K562 (cell line): ENCODE data around the gene PHKG2. TPM values are rescaled to one million over a fixed set of nuclear protein-coding genes. Genes with fewer than 3 reads are reported as not detected.

Experiments used
- ATAC-seq: fragments of 200-7000 bp; cut with Tn5 transposase; 3 replicates; pipeline ENCODE4 v1.9.1; 2020; ENCODE audit warnings: moderate library complexity
- BruUV-seq: library from RNA; stranded (reverse); fragments of 400-500 nt; replicated peaks from 2 replicates; lab custom pipeline; 2021; lab: Mats Ljungman, UMichigan
- CTCF ChIA-PET: fragments of 300-600 bp; formaldehyde crosslinking; extraction: SDS; loops from one replicate; lab custom pipeline; 2021; ENCODE audit warnings: low intra/inter-chr PET ratio; lab: Yijun Ruan, JAX
- POLR2A ChIA-PET: fragments of 300-600, 350-650 bp; sonication (Branson Sonifier 250); formaldehyde crosslinking; extraction: SDS; loops from one replicate; lab custom pipeline; 2021; ENCODE audit warnings: antibody characterized with exemption, inconsistent platforms; lab: Yijun Ruan, JAX
- DNase-seq, 4 experiments: peaks; one replicate each; pipeline versions ENCODE4 v3.0.0 to v3.0.0-alpha.2; 2011 to 2018; ENCODE audit warnings: low spot score in 3 of 4, mixed read lengths in 3 of 4; ENCODE audit errors: extremely low read depth in 1 of 4
- FAIRE-seq: peaks from 2 replicates; lab custom pipeline; 2011; peaks lifted over from hg19 to GRCh38; lab: Jason Lieb, UNC
- H2AFZ ChIP-seq: 2 replicates; pipeline ENCODE4 v1.6.0; 2011; ENCODE audit warnings: low read depth, low read length, control low read depth, inconsistent platforms
- H3K27ac ChIP-seq: fragments of 200-600 bp; 3 replicates; pipeline ENCODE4 v1.8.0; 2011; ENCODE audit warnings: low read depth, mild to moderate bottlenecking, control low read depth, inconsistent platforms, low read length, moderate library complexity, mixed read lengths; ENCODE audit errors: extremely low read depth
- H3K27me3 ChIP-seq, 2 experiments: fragments of 300-600 bp in 1 of 2; 2 replicates in 1 of 2; 3 replicates in 1 of 2; pipeline versions ENCODE4 v1.6.0 to v1.8.0; 2011; ENCODE audit warnings: inconsistent platforms in 2 of 2, low read length in 2 of 2, mild to moderate bottlenecking in 1 of 2, mixed read lengths in 1 of 2, moderate library complexity in 1 of 2; ENCODE audit not compliant: control insufficient read depth in 2 of 2, insufficient read depth in 2 of 2
- H3K36me3 ChIP-seq: fragments of 300-600 bp; 3 replicates; pipeline ENCODE4 v1.8.0; 2011; ENCODE audit warnings: mild to moderate bottlenecking, low read length, inconsistent platforms; ENCODE audit not compliant: control insufficient read depth, insufficient read depth
- H3K4me1 ChIP-seq, 2 experiments: fragments of 200-600 bp in 1 of 2; replicated peaks in 1 of 2; 2 replicates in 1 of 2; 3 replicates in 1 of 2; pipeline versions ENCODE4 v1.5.1 to v1.8.0; 2011; ENCODE audit warnings: inconsistent platforms in 2 of 2, low read length in 2 of 2, mild to moderate bottlenecking in 1 of 2, mixed read lengths in 1 of 2, moderate library complexity in 1 of 2; ENCODE audit not compliant: control insufficient read depth in 2 of 2, insufficient read depth in 2 of 2
- H3K4me2 ChIP-seq: 2 replicates; pipeline ENCODE4 v1.6.1; 2011; ENCODE audit warnings: low read length, control low read depth, inconsistent platforms, mixed read lengths; ENCODE audit not compliant: insufficient read depth
- H3K4me3 ChIP-seq: fragments of 200-600 bp; sonication (generic), shearing (Covaris generic); 2 replicates; pipeline ENCODE4 v1.5.1; 2016; ENCODE audit warnings: control low read depth, inconsistent platforms
- H3K79me2 ChIP-seq: fragments of 200-600 bp; 3 replicates; pipeline ENCODE4 v1.8.0; 2011; ENCODE audit warnings: low read length, inconsistent platforms; ENCODE audit not compliant: control insufficient read depth, insufficient read depth
- H3K9ac ChIP-seq, 2 experiments: 2 replicates each; pipeline versions ENCODE4 v1.6.0 to v1.6.1; 2011; ENCODE audit warnings: low read depth in 2 of 2, low read length in 2 of 2, control low read depth in 1 of 2, inconsistent platforms in 1 of 2, mild to moderate bottlenecking in 1 of 2, mixed read lengths in 1 of 2; ENCODE audit not compliant: insufficient read depth in 1 of 2
- H3K9me1 ChIP-seq: one replicate; pipeline ENCODE4 v1.6.0; 2011; ENCODE audit warnings: inconsistent platforms, mild to moderate bottlenecking, low read length, moderate library complexity; ENCODE audit not compliant: control insufficient read depth, insufficient read depth
- H3K9me3 ChIP-seq: replicated peaks from 2 replicates; pipeline ENCODE4 v1.5.1; 2011; ENCODE audit warnings: low read depth, low read length, inconsistent platforms; ENCODE audit not compliant: control insufficient read depth, insufficient read depth
- H4K20me1 ChIP-seq: replicated peaks from 2 replicates; pipeline ENCODE4 v1.6.1; 2011; ENCODE audit warnings: low read length, inconsistent platforms, mixed read lengths; ENCODE audit not compliant: control insufficient read depth, insufficient read depth
- POLR2A ChIP-seq: fragments of 450-650 bp; conservative IDR thresholded peaks from 2 replicates; pipeline ENCODE4 v1.6.1; 2016
- POLR2B ChIP-seq: fragments of 450-650 bp; IDR thresholded peaks from 2 replicates; pipeline ENCODE4 v1.6.1; 2018; ENCODE audit warnings: low read depth; ENCODE audit not compliant: partially characterized antibody
- WGBS: fragments of 100-300 bp; shearing (Covaris generic); methylation state at CpG from one replicate; pipeline ENCODE4 v1.1.6; 2016; ENCODE audit warnings: low coverage, mixed read lengths; ENCODE audit not compliant: insufficient coverage; ENCODE audit errors: missing lambda C conversion rate; 5-methylcytosine and 5-hydroxymethylcytosine counted together
- in situ Hi-C: fragments of 300-500 bp; cut with MboI; formaldehyde crosslinking; loops from 4 replicates; pipeline ENCODE4 v1.15.0; 2018; ENCODE audit warnings: inconsistent platforms, mixed read lengths
- intact Hi-C: fragments of 100-400 bp; cut with micrococcal nuclease; formaldehyde crosslinking; loops from 2 replicates; pipeline ENCODE4 v1.14.2; 2022
- polyA plus RNA-seq, 8 experiments: library from polyadenylated mRNA; depleted of rRNA in 4 of 8; stranded (reverse) in 5 of 8; unstranded in 3 of 8; fragments of >200 nt; fragmentation: Nextera tagmentation in 2 of 8; fragmentation: Illumina TruSeq in 1 of 8; extraction: Ambion mirVana in 2 of 8; extraction: Trizol in 1 of 8; gene quantifications; 2 replicates each; pipeline versions ENCODE4 v1.2.1 to v1.2.3, GENCODE V29; 2011 to 2014; ENCODE audit warnings: inconsistent platforms in 1 of 8, missing spikeins in 1 of 8
- total RNA-seq, 7 experiments: library from RNA; depleted of rRNA in 6 of 7; stranded (reverse); fragments of >200 nt in 6 of 7; fragmentation: Illumina TruSeq in 2 of 7; extraction: Trizol in 2 of 7; gene quantifications; 2 replicates each; pipeline versions ENCODE4 v1.2.1 to v1.2.3, GENCODE V29; 2011 to 2021; ENCODE audit warnings: low replicate concordance in 1 of 7
- TF ChIP-seq, protein P1 (sequence below), 2 experiments: fragments of 450-650 bp in 1 of 2; IDR thresholded peaks; 2 replicates each; pipeline ENCODE4 v1.6.1; 2011 to 2017; ENCODE audit warnings: low read depth in 2 of 2, antibody characterized with exemption in 1 of 2, borderline replicate concordance in 1 of 2, low read length in 1 of 2, mild to moderate bottlenecking in 1 of 2, mixed read lengths in 1 of 2; ENCODE audit not compliant: control insufficient read depth in 1 of 2

PHKG2 gene
- total and polyA plus RNA-seq, 9 of the 15 experiments (the other 6 are each of a cell fraction or from before 2014, with no cell fraction given): 5.8 to 54.2 (median 30.7) TPM

DNA sequence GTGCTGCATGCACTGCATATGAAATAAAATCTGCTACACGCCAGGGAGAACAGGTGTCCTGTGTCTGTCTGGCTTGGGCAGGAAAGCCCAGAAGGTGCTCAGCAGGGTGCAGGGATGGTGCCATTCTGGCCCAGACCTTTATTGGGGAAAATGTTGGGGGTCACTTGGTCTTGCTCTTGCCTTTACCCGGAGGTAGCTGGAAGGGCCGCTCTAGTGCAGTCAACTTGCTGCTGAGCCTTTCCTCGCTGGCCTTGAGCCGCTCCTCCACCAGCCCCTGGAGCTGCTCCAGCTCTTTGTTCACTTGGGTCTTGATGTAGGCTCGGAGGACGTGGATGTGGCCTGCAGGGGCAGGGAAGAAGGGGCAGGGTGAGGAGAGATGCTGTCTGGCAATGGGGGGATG is 9.1 kb downstream of the PHKG2 start:
- Histone ChIP-seq H3K9ac (peak overlapping the region in 1 of 2 experiments; percentile 36; a peak in 2 of 4 replicates), H4K20me1 (no peaks in the 10 kb centered on the region), H3K9me3 (no peaks in the 10 kb centered on the region), H3K4me3 (no peak overlapping the region), H3K27me3 (no peaks in the 10 kb centered on the region), H3K4me2 (no peak overlapping the region), H2AFZ (no peak overlapping the region), H3K36me3 (peaks cover 74% of the 10 kb centered on the region), H3K79me2 (peaks cover 19% of the 10 kb centered on the region), H3K27ac (no peak overlapping the region), H3K4me1 (peaks cover 8 to 24% of the 10 kb centered on the region in 2 experiments; a peak in 3 of 5 replicates), H3K9me1 (no peaks in the 10 kb centered on the region)
- 89% methylated on average over 7 of the region's 7 CpGs for WGBS
- no peak for FAIRE-seq
- BruUV-seq: no TSS peak
- no peak for DNase-seq
- ChIA-PET CTCF (no interaction called here), POLR2A (interaction anchor here (0.6 to 2.0 kb wide), 5 partner anchors 9 to 164 kb away, joined by 3 to 9 read pairs (median 3); partner anchors contain the start of gene PHKG2)
- TF ChIP-seq, protein P1, sequence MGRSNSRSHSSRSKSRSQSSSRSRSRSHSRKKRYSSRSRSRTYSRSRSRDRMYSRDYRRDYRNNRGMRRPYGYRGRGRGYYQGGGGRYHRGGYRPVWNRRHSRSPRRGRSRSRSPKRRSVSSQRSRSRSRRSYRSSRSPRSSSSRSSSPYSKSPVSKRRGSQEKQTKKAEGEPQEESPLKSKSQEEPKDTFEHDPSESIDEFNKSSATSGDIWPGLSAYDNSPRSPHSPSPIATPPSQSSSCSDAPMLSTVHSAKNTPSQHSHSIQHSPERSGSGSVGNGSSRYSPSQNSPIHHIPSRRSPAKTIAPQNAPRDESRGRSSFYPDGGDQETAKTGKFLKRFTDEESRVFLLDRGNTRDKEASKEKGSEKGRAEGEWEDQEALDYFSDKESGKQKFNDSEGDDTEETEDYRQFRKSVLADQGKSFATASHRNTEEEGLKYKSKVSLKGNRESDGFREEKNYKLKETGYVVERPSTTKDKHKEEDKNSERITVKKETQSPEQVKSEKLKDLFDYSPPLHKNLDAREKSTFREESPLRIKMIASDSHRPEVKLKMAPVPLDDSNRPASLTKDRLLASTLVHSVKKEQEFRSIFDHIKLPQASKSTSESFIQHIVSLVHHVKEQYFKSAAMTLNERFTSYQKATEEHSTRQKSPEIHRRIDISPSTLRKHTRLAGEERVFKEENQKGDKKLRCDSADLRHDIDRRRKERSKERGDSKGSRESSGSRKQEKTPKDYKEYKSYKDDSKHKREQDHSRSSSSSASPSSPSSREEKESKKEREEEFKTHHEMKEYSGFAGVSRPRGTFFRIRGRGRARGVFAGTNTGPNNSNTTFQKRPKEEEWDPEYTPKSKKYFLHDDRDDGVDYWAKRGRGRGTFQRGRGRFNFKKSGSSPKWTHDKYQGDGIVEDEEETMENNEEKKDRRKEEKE (IDR thresholded peaks at IDR 0.05; ENCODE audit: borderline replicate concordance in 1 of 2, control insufficient read depth in 1 of 2, low read depth in 2 of 2, low read length in 1 of 2): no peak
- TF ChIP-seq POLR2A: peak; percentile 4; the same call in 1 of the 2 replicates
- TF ChIP-seq POLR2B: peak; percentile 25
- no peak for ATAC-seq
- in situ Hi-C loops: no loop called here
- intact Hi-C loops: no loop called here
